ENCODE data around the gene CEBPE.

The CEBPE gene

DNA sequence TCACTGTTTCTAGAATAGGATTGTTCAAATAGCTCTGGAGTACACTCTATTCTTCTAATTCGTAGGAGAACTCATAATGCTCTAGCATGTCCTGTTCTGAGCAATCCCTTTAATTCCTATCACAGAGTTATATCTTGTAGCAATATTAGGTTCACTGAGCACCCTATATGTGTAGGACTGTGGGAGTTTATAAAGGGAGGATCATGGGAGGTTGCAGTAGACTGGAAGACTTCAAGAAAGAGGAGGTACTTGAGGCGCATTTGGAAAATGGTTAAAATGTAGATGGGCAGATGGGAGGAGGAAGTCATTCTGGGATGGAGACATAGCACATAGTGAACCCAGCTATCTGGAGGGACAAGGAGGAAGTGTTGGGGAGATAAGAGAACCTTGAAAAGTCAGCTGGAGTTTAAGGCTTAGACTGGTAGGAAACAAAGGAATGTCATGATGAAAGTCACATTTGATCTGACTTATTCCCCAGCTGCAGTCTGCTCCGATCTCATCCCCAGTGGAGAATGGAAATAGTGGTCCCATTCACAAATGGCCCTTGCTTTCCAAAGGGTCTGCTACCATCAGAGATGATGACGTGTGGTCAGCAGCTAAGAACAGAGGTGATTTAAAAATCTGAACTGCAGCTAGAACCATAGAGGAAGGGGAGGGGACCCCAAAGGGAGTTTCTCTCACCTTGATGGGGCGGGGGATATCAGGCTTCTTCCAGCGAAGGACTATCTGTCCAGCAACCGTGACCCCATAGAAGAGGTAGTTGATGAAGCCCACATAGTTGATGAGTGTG lies 10.1 kb upstream of the CEBPE start:
- in situ Hi-C loops (cut with HindIII; ENCODE audit: low pct_ligation_motif_present, low sequenced_read_pairs): no loop called here
- no peaks in the 10 kb centered on the region for H3K36me3 ChIP-seq (replicated peaks)
- H3K27me3 ChIP-seq (replicated peaks): no peaks in the 10 kb centered on the region
- H3K27ac ChIP-seq: no peak overlapping the region
- TF ChIP-seq, protein P1, sequence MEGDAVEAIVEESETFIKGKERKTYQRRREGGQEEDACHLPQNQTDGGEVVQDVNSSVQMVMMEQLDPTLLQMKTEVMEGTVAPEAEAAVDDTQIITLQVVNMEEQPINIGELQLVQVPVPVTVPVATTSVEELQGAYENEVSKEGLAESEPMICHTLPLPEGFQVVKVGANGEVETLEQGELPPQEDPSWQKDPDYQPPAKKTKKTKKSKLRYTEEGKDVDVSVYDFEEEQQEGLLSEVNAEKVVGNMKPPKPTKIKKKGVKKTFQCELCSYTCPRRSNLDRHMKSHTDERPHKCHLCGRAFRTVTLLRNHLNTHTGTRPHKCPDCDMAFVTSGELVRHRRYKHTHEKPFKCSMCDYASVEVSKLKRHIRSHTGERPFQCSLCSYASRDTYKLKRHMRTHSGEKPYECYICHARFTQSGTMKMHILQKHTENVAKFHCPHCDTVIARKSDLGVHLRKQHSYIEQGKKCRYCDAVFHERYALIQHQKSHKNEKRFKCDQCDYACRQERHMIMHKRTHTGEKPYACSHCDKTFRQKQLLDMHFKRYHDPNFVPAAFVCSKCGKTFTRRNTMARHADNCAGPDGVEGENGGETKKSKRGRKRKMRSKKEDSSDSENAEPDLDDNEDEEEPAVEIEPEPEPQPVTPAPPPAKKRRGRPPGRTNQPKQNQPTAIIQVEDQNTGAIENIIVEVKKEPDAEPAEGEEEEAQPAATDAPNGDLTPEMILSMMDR (IDR thresholded peaks at IDR 0.05; ENCODE audit: low read depth, low read length, missing control alignments): no peak
- H3K4me3 ChIP-seq (ENCODE audit: low read depth, low read length): no peak overlapping the region
- no peak for DNase-seq

DNA sequence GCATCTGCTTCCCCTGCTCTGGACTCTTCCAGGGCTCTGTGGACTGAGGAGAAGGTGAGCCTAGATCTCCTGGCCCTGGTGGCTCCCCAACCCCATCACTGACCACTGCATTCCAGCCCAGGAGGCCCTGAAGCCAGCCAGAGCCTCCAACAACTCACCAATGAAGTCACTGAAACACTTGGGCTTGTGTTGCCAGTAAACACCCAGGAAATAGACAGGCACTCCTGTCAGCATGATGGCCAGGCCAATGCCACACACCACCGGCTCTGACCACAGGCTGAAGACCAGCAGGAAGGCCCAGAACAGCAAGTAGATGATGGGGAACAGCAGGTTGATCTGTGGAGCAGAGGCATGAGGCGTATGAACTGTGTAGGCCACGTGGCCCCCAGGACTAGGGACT lies 8.8 kb upstream of the CEBPE start:
- TF ChIP-seq, protein P1 (IDR thresholded peaks at IDR 0.05; ENCODE audit: low read depth, low read length, missing control alignments): no peak
- no peak overlapping the region for H3K4me3 ChIP-seq (ENCODE audit: low read depth, low read length)
- no peak overlapping the region for H3K27ac ChIP-seq
- no peak for DNase-seq
- in situ Hi-C loops (cut with HindIII; ENCODE audit: low pct_ligation_motif_present, low sequenced_read_pairs): no loop called here
- no peaks in the 10 kb centered on the region for H3K27me3 ChIP-seq (replicated peaks)
- no peaks in the 10 kb centered on the region for H3K36me3 ChIP-seq (replicated peaks)

DNA sequence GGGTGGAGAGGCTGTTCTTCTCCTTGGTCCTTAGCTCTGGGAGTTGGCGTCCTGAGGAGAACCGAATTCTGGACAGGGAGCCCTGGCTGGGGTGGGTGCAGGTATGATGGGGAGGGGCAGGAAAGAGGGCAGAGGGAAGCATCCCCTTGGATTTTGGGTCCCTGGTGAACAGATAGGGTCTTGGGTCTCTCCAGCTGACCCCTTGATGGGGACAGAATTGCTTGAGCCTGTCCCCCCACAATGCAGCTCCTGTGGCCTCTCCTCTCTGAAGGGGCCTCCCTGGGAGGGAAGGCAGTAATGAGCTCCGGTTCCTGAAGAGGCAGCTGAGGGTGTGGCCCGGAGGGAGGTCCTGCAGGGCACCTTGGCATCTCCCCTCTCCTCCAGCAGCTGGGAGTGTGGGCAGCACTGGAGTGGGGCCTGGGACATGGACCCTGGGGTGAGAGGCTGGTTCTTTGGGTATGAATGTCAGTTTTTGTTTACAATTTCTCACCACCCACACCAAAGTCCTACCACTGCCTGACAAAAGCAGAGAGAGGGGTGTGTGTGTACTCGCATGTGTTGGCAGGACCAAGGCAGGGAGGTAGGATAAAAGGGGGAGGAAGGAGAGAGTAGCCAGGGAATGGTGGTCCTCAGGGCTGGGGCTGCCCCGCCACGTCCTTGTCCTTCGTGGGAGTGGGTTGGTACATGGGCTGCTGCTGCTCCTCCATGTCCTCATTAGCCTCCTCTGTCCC lies 7.7 kb upstream of the CEBPE start:
- TF ChIP-seq, protein P1 (IDR thresholded peaks at IDR 0.05; ENCODE audit: low read depth, low read length, missing control alignments): no peak
- in situ Hi-C loops (cut with HindIII; ENCODE audit: low pct_ligation_motif_present, low sequenced_read_pairs): no loop called here
- Histone ChIP-seq H3K27me3 (replicated peaks) (no peaks in the 10 kb centered on the region), H3K4me3 (ENCODE audit: low read depth, low read length) (no peak overlapping the region), H3K36me3 (replicated peaks) (no peaks in the 10 kb centered on the region), H3K27ac (no peak overlapping the region)
- no peak for DNase-seq

DNA sequence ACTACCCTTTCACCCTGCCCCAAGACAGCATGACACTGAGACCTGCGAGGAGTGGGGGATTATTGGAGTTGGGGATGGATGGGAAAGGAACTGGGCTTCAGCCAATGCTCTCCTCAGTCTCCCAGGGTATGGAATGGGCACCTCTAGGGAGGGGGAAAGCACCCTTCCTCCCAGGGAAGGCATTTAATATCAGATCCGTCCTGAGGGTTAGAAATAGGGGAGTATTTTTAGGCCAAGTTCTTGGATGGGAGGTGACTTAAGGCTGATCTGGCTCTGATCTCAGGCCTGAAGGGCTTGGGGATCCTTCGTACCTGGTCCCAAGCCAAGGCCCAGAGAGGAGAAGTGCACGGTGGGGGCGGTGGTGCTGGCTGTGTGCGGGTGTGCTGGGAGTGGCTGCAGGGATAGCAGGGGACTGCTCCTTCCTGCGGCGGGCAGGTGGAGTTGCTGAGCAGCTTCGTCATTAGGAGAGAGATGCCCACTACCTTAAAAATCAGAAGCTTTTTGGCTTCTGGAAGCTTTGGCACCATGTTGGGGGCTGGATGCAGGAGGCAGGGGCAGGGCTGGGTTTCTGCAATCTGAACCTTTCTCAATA lies 7.0 kb upstream of the CEBPE start:
- TF ChIP-seq, protein P1 (IDR thresholded peaks at IDR 0.05; ENCODE audit: low read depth, low read length, missing control alignments): no peak
- Histone ChIP-seq H3K36me3 (replicated peaks) (no peaks in the 10 kb centered on the region), H3K27ac (no peak overlapping the region), H3K27me3 (replicated peaks) (no peaks in the 10 kb centered on the region), H3K4me3 (ENCODE audit: low read depth, low read length) (no peak overlapping the region)
- in situ Hi-C loops (cut with HindIII; ENCODE audit: low pct_ligation_motif_present, low sequenced_read_pairs): no loop called here
- no peak for DNase-seq

DNA sequence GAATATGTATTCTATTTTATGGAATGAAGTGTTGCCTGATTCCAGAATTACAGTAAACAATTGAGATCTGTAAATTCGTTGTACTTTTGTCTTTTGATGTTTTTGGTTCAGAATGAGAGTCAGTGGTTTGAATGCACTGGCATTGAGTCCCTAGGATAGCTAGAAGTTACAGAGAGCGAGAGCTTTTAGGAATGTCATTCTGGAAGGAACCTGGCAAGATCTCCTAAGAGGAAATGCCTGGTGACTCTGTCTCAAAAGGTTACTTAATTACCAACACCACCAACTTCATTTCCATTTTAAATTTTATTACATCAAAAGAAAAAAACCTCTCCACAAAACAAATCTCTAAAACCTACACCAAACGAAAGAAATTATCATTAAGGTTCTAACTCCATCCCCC lies 6.0 kb upstream of the CEBPE start:
- no peak for DNase-seq
- TF ChIP-seq, protein P1 (IDR thresholded peaks at IDR 0.05; ENCODE audit: low read depth, low read length, missing control alignments): no peak
- H3K36me3 ChIP-seq (replicated peaks): no peaks in the 10 kb centered on the region
- in situ Hi-C loops (cut with HindIII; ENCODE audit: low pct_ligation_motif_present, low sequenced_read_pairs): no loop called here
- no peak overlapping the region for H3K4me3 ChIP-seq (ENCODE audit: low read depth, low read length)
- no peaks in the 10 kb centered on the region for H3K27me3 ChIP-seq (replicated peaks)
- no peak overlapping the region for H3K27ac ChIP-seq

Data from brain microvascular endothelial cell (primary cell).